H9 (cell line): ENCODE results near the gene KIF21A. TPM values are rescaled to one million over a fixed set of nuclear protein-coding genes. Genes with fewer than 3 reads are reported as not detected.

Experiments used
- DNase-seq: peaks from one replicate; pipeline ENCODE4 v3.0.0-alpha.2; 2017
- H2AFZ ChIP-seq: one replicate; pipeline ENCODE4 v1.6.1; 2013; ENCODE audit warnings: mild to moderate bottlenecking, low read length, control low read depth, moderate library complexity
- H2AK5ac ChIP-seq: 2 replicates; pipeline ENCODE4 v1.6.1; 2013; ENCODE audit warnings: low read length, control low read depth, mixed read lengths; ENCODE audit not compliant: insufficient read length
- H2BK120ac ChIP-seq: one replicate; pipeline ENCODE4 v1.6.1; 2013; ENCODE audit warnings: low read depth, mild to moderate bottlenecking, low read length, control low read depth, inconsistent platforms; ENCODE audit not compliant: poor library complexity, severe bottlenecking
- H2BK12ac ChIP-seq: 2 replicates; pipeline ENCODE4 v1.6.1; 2013; ENCODE audit warnings: low read length, control low read depth, mixed read lengths, low read depth; ENCODE audit not compliant: insufficient read length
- H2BK15ac ChIP-seq: 2 replicates; pipeline ENCODE4 v1.6.1; 2013; ENCODE audit warnings: low read depth, low read length, control low read depth
- H2BK20ac ChIP-seq: one replicate; pipeline ENCODE4 v1.6.1; 2013; ENCODE audit warnings: low read depth, mild to moderate bottlenecking, low read length, control low read depth, inconsistent platforms; ENCODE audit not compliant: poor library complexity, severe bottlenecking
- H2BK5ac ChIP-seq: 2 replicates; pipeline ENCODE4 v1.6.1; 2013; ENCODE audit warnings: low read length, control low read depth, mixed read lengths; ENCODE audit not compliant: insufficient read length
- H3K14ac ChIP-seq: 2 replicates; pipeline ENCODE4 v1.6.1; 2013; ENCODE audit warnings: low read length, control low read depth; ENCODE audit not compliant: insufficient read depth
- H3K18ac ChIP-seq: 2 replicates; pipeline ENCODE4 v1.6.1; 2013; ENCODE audit warnings: low read depth, mild to moderate bottlenecking, mixed read lengths, low read length, control low read depth; ENCODE audit not compliant: insufficient read length
- H3K23ac ChIP-seq: 2 replicates; pipeline ENCODE4 v1.6.1; 2013; ENCODE audit warnings: low read length, control low read depth, mixed read lengths, low read depth; ENCODE audit not compliant: insufficient read length
- H3K23me2 ChIP-seq: 2 replicates; pipeline ENCODE4 v1.6.1; 2013; ENCODE audit warnings: low read depth, mild to moderate bottlenecking, mixed read lengths, low read length, control low read depth; ENCODE audit not compliant: insufficient read length, poor library complexity, severe bottlenecking
- H3K27ac ChIP-seq: 2 replicates; pipeline ENCODE4 v1.5.1; 2013; ENCODE audit warnings: low read length, control low read depth, mixed read lengths, low read depth; ENCODE audit not compliant: insufficient read length
- H3K27me3 ChIP-seq: 2 replicates; pipeline ENCODE4 v1.6.1; 2013; ENCODE audit warnings: low read length, control low read depth, inconsistent platforms; ENCODE audit not compliant: insufficient read depth
- H3K4ac ChIP-seq: 2 replicates; pipeline ENCODE4 v1.6.1; 2013; ENCODE audit warnings: low read depth, mild to moderate bottlenecking, control low read depth, inconsistent platforms, low read length, moderate library complexity
- H3K4me1 ChIP-seq: 2 replicates; pipeline ENCODE4 v1.6.1; 2013; ENCODE audit warnings: low read length, control low read depth, inconsistent platforms; ENCODE audit not compliant: insufficient read depth
- H3K4me2 ChIP-seq: 2 replicates; pipeline ENCODE4 v1.6.1; 2013; ENCODE audit warnings: low read length, control low read depth, mixed read lengths; ENCODE audit not compliant: insufficient read length, insufficient read depth
- H3K56ac ChIP-seq: 2 replicates; pipeline ENCODE4 v1.6.1; 2013; ENCODE audit warnings: low read depth, mild to moderate bottlenecking, mixed read lengths, low read length, control low read depth; ENCODE audit not compliant: insufficient read length
- H3K79me1 ChIP-seq: 2 replicates; pipeline ENCODE4 v1.6.1; 2013; ENCODE audit warnings: low read depth, mild to moderate bottlenecking, moderate library complexity, low read length, control low read depth, inconsistent platforms; ENCODE audit not compliant: insufficient read depth, poor library complexity, severe bottlenecking
- H3K79me2 ChIP-seq: 2 replicates; pipeline ENCODE4 v1.6.1; 2013; ENCODE audit warnings: low read length, control low read depth, inconsistent platforms; ENCODE audit not compliant: insufficient read depth
- H3K9ac ChIP-seq: 2 replicates; pipeline ENCODE4 v1.6.1; 2013; ENCODE audit warnings: low read length, control low read depth, mixed read lengths; ENCODE audit not compliant: insufficient read length; ENCODE audit errors: extremely low read depth
- H3K9me3 ChIP-seq: one replicate; pipeline ENCODE4 v1.6.1; 2013; ENCODE audit warnings: low read depth, low read length, inconsistent platforms; ENCODE audit not compliant: control insufficient read depth
- H3T11ph ChIP-seq: one replicate; pipeline ENCODE4 v1.6.1; 2013; ENCODE audit warnings: mild to moderate bottlenecking, low read length, control low read depth, inconsistent platforms
- H4K20me1 ChIP-seq: one replicate; pipeline ENCODE4 v1.6.1; 2013; ENCODE audit not compliant: control insufficient read depth, insufficient read length, insufficient read depth
- H4K5ac ChIP-seq: 2 replicates; pipeline ENCODE4 v1.6.1; 2013; ENCODE audit warnings: low read depth, mild to moderate bottlenecking, mixed read lengths, low read length, control low read depth; ENCODE audit not compliant: insufficient read length
- H4K8ac ChIP-seq: replicated peaks from 2 replicates; pipeline ENCODE4 v1.6.1; 2013; ENCODE audit warnings: low read length, control low read depth, mixed read lengths, low read depth; ENCODE audit not compliant: insufficient read length
- H4K91ac ChIP-seq: 2 replicates; pipeline ENCODE4 v1.6.1; 2013; ENCODE audit warnings: low read depth, mild to moderate bottlenecking, moderate library complexity, mixed read lengths, low read length, control low read depth; ENCODE audit not compliant: insufficient read length
- H3K27ac Mint-ChIP-seq, 3 experiments: 2 replicates in 2 of 3; 3 replicates in 1 of 3; pipeline ENCODE4 v1.8.0; 2020 to 2021; ENCODE audit warnings: mixed read lengths in 3 of 3, mild to moderate bottlenecking in 1 of 3, moderate library complexity in 1 of 3
- H3K27me3 Mint-ChIP-seq: 2 replicates; pipeline ENCODE4 v1.8.0; 2021; ENCODE audit warnings: low read depth, mild to moderate bottlenecking, moderate library complexity, mixed read lengths
- H3K36me3 Mint-ChIP-seq, 3 experiments: 2 replicates in 2 of 3; 3 replicates in 1 of 3; pipeline ENCODE4 v1.8.0; 2020 to 2021; ENCODE audit warnings: low read depth in 3 of 3, mixed read lengths in 3 of 3; ENCODE audit not compliant: insufficient read depth in 1 of 3
- H3K4me1 Mint-ChIP-seq, 2 experiments: 2 replicates each; pipeline ENCODE4 v1.8.0; 2020; ENCODE audit warnings: mixed read lengths in 2 of 2
- H3K4me3 Mint-ChIP-seq, 2 experiments: 2 replicates in 1 of 2; 3 replicates in 1 of 2; pipeline ENCODE4 v1.8.0; 2020 to 2021; ENCODE audit warnings: mild to moderate bottlenecking in 2 of 2, mixed read lengths in 2 of 2, moderate library complexity in 1 of 2
- H3K9me3 Mint-ChIP-seq, 2 experiments: 2 replicates in 1 of 2; 3 replicates in 1 of 2; pipeline ENCODE4 v1.8.0; 2020; ENCODE audit warnings: mild to moderate bottlenecking in 2 of 2, mixed read lengths in 2 of 2, moderate library complexity in 1 of 2
- CTCF ChIP-seq: fragments of 200-600 bp; sonication (generic); conservative IDR thresholded peaks from 3 replicates; pipeline ENCODE4 v1.8.0; 2021; ENCODE audit warnings: antibody characterized with exemption, mild to moderate bottlenecking
- WGBS: extraction: QIAGEN DNeasy Blood & Tissue Kit; methylation state at CpG from one replicate; pipeline ENCODE4 v1.1.7; 2013; ENCODE audit warnings: missing lambda C conversion rate, low lambda C conversion rate, mixed read lengths; ENCODE audit not compliant: insufficient read length; ENCODE audit errors: extremely low coverage; 5-methylcytosine and 5-hydroxymethylcytosine counted together
- total RNA-seq: library from RNA; stranded (reverse); gene quantifications from 2 replicates; pipeline ENCODE4 v1.2.1, GENCODE V29; 2021

Gene KIF21A
- total RNA-seq, 1 experiment from 2014 or later: 17.2 TPM

DNA sequence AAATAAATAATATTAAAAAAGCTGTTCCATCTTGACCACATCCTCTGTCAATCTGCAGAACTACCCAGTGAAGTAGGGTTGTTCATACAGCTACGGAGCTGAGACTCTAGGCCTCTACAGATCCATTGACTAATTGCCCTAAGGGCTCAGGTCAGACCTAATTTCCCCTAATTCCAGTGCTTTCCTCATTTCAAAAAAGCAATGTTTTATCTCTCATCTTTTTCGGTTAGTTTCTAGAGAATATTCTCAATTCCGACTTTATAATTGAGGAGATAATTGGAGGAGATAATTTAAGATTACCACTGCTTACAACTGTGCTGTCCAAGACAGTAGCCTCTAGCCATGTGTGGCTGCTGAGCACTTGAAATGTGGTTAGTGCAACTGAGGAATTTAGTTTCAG, 167.1 kb downstream of the KIF21A start:
- Histone ChIP-seq H3K27ac (no peak overlapping the region), H2BK20ac (no peak overlapping the region), H2AFZ (no peak overlapping the region), H3K4me1 (no peaks in the 10 kb centered on the region), H2BK5ac (no peak overlapping the region), H2BK15ac (no peak overlapping the region), H3K79me1 (no peaks in the 10 kb centered on the region), H2AK5ac (no peak overlapping the region), H3K79me2 (no peaks in the 10 kb centered on the region), H3K9me3 (no peaks in the 10 kb centered on the region), H3K9ac (no peak overlapping the region), H3K4ac (no peak overlapping the region), H3K56ac (no peak overlapping the region), H3K18ac (no peak overlapping the region), H2BK12ac (no peak overlapping the region), H4K91ac (no peak overlapping the region), H4K5ac (no peak overlapping the region), H2BK120ac (no peak overlapping the region), H3K27me3 (no peaks in the 10 kb centered on the region), H3K23ac (no peak overlapping the region), H3K4me2 (no peak overlapping the region), H3K14ac (no peak overlapping the region), H4K8ac (no peak overlapping the region), H3T11ph (no peak overlapping the region), H3K23me2 (no peaks in the 10 kb centered on the region), H4K20me1 (no peaks in the 10 kb centered on the region)
- no peak for DNase-seq
- WGBS: no CpG with 5 or more reads among the region's 3 CpGs
- Mint-ChIP-seq H3K4me3 (no peak overlapping the region), H3K36me3 (no peaks in the 10 kb centered on the region), H3K4me1 (no peaks in the 10 kb centered on the region), H3K27me3 (no peaks in the 10 kb centered on the region), H3K27ac (no peak overlapping the region), H3K9me3 (no peaks in the 10 kb centered on the region)
- no peak for TF ChIP-seq CTCF
